Urinary bladder (tissue), 4 donors: Measurements from ENCODE around the gene GCNT4. TPM values are rescaled to one million over a fixed set of nuclear protein-coding genes. Genes with fewer than 3 reads are reported as not detected.
A peak's percentile ranks its signal among the peaks of the same experiment; 100 is the strongest.

Experiments
- DNase-seq: peaks from one replicate; pipeline ENCODE4 v3.0.0-alpha.2; 2015; ENCODE audit errors: extremely low spot score
- H3K27ac ChIP-seq: one replicate; pipeline ENCODE4 v1.5.1; 2013; ENCODE audit warnings: low read depth, mild to moderate bottlenecking, moderate library complexity
- H3K36me3 ChIP-seq: one replicate; pipeline ENCODE4 v1.6.1; 2013; ENCODE audit warnings: mild to moderate bottlenecking, moderate library complexity; ENCODE audit not compliant: insufficient read depth
- H3K4me1 ChIP-seq: one replicate; pipeline ENCODE4 v1.6.1; 2013; ENCODE audit warnings: mild to moderate bottlenecking, moderate library complexity; ENCODE audit not compliant: insufficient read depth
- H3K4me3 ChIP-seq: one replicate; pipeline ENCODE4 v1.5.1; 2013; ENCODE audit warnings: low read depth, low read length
- WGBS: extraction: QIAGEN DNeasy Blood & Tissue Kit; methylation state at CpG from one replicate; pipeline ENCODE4 v1.1.7; 2013; 5-methylcytosine and 5-hydroxymethylcytosine counted together
- polyA plus RNA-seq: library from polyadenylated mRNA; stranded (reverse); fragments of 200-250 nt; gene quantifications from one replicate; pipeline ENCODE4 v1.2.3, GENCODE V29; 2013
- total RNA-seq: library from RNA; depleted of rRNA; stranded (reverse); fragments of >200 nt; gene quantifications from one replicate; pipeline ENCODE4 v1.2.3, GENCODE V29; 2014
- donor health status: healthy with polysubstance abuse.
- donor health status: healthy.

GCNT4 gene
- total and polyA plus RNA-seq, 2 donors: 3.2 to 16.7 TPM

DNA sequence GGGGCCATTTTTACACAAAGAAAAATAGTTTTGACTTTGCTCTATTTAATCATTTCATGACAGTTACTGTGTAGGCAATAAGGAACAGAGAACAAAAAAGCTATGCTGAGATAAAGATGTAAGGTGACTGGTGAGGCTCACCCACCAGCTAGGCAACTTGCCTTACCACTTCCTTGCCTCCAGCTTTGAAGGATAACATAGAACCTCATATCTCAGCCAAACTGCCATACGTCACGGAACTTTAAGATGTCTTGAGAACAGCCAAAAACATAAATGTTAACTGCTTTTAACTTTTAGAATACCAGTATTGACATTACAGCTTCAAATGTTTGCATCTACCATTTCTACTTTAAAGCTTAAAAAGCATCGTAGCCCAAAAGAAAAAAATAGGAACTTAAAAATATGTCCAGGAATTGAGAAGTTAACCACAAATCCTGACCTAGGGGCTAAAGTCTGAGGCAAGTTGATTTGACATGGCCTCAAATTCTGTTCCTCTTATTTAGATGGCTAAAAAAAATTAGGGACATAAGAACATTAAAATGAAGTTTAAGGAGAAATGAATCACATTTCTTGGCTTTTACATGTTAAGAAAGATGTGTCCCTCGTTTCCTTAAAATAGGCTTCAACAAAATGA, 7.7 kb upstream of the GCNT4 start:
- Histone ChIP-seq H3K4me1 (no peaks in the 10 kb centered on the region), H3K4me3 (no peak overlapping the region), H3K27ac (no peak overlapping the region), H3K36me3 (no peaks in the 10 kb centered on the region)
- 80% methylated on average over 4 of the region's 4 CpGs for WGBS
- no peak for DNase-seq

DNA sequence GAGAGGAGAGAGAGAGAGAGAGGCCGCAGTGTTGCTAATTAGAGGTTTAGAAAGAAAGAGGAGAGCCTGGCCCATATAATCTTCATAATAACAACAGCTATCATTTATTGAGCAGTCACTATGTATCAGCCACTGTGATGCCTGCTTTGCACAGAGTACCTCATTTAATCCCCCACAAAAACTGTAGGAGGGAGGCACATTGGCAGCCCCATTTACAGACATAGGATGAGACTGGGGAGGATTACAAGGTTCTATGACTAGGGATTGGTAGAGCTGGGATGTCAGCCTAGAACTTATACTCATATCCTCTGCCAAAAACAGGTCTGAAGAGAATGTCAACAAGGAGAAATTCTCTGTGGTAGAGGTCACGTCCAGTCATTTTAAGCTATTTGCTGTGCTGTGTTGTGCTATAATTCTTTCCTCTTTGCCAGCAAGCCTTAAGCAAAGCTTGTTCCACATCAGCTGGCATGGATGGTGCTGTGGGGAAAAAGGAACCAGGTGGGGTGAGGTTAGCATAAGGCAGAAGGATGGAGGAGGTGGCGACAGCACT, 6.7 kb upstream of the GCNT4 start:
- WGBS: 82% methylated on average over 3 of the region's 3 CpGs
- no peak overlapping the region for H3K4me3 ChIP-seq
- DNase-seq: no peak
- no peaks in the 10 kb centered on the region for H3K36me3 ChIP-seq
- no peaks in the 10 kb centered on the region for H3K4me1 ChIP-seq
- no peak overlapping the region for H3K27ac ChIP-seq

DNA sequence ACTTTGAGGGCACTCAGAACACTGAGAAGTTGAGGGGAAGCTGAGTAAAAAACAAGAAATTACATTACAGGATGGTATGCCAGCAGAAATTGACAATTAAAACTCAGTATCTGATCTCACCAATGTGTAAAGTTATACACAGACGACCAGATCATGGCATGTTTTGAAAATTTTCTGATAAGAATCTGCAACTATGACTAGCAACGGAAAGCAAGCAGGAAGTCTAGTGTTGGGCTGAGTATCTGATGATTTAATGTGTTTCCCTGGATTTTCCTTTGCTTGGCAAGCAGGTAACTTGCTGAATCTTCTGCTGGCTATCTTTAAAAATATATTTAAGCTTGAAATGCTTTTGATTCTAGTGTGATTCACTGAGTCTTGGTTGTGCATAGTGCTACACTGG, 5.2 kb upstream of the GCNT4 start:
- no peak overlapping the region for H3K27ac ChIP-seq
- DNase-seq: no peak
- H3K36me3 ChIP-seq: no peaks in the 10 kb centered on the region
- no peak overlapping the region for H3K4me3 ChIP-seq
- no peaks in the 10 kb centered on the region for H3K4me1 ChIP-seq
- WGBS: 36% methylated on average over 2 of the region's 2 CpGs

DNA sequence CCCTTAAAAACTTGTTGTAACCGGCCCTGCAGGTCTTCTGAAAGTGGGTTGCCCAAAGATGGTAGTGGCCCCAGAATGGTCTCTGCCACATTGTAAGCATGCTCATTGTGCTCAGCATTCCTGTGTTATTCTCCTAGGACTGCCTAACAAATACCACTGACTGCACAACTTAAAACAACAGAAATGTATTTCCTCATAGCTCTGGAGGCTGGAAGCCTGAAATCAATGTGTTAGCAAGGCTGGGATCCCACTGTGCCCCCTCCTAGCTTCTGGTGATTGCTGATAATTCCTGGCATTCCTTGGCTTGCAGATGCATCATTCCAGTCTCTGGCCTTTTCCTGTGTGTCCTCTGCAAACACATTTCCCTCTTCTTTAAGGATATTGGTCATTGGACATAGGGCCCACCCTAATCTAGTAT, 3.4 kb upstream of the GCNT4 start:
- no peaks in the 10 kb centered on the region for H3K36me3 ChIP-seq
- no peak overlapping the region for H3K27ac ChIP-seq
- no peak overlapping the region for H3K4me3 ChIP-seq
- 77% methylated on average over 1 of the region's 1 CpG for WGBS
- H3K4me1 ChIP-seq: no peaks in the 10 kb centered on the region
- DNase-seq: no peak

DNA sequence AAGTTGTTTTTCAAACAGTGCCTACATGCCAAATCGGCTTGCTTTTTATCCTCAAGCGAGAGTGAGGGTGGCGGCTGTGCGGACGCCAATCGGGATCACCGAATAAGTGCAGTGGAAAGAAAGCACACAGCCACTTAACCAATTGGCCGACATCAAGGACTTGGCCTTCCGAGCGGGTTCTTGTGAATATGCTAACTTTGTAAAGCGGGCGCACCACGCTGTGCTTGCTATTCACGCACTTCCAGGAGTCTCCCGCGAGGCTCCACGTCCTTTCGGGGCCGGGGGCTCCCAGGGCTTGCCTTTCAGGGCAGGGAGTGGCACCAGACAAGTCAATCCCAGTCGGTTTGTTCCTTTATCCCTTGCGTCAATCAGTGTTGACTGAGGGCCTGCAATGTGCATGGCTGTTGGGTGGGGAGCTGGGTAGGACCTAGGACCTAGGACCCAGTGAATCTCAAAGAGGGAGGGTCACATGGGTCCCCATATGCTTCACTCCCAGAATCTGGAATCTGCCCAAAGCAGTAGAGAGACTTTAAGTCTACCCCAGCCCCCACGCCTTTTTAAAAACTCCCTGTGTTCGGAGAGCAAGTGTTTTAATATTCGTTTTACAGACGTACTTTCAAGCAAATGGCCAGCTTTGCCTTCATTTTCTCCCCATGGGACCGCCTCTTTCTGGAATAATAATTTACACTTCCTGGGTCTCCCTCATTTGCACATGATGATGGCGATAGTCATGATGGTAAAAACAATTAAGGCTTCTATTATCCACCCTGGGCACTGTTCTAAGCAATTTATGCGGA, 2.0 kb upstream of the GCNT4 start:
- H3K4me1 ChIP-seq: no peaks in the 10 kb centered on the region
- H3K4me3 ChIP-seq: peak overlapping the region; percentile 93
- DNase-seq: no peak
- H3K36me3 ChIP-seq: no peaks in the 10 kb centered on the region
- peak overlapping the region; percentile 98 for H3K27ac ChIP-seq
- 20% methylated on average over 28 of the region's 28 CpGs for WGBS

DNA sequence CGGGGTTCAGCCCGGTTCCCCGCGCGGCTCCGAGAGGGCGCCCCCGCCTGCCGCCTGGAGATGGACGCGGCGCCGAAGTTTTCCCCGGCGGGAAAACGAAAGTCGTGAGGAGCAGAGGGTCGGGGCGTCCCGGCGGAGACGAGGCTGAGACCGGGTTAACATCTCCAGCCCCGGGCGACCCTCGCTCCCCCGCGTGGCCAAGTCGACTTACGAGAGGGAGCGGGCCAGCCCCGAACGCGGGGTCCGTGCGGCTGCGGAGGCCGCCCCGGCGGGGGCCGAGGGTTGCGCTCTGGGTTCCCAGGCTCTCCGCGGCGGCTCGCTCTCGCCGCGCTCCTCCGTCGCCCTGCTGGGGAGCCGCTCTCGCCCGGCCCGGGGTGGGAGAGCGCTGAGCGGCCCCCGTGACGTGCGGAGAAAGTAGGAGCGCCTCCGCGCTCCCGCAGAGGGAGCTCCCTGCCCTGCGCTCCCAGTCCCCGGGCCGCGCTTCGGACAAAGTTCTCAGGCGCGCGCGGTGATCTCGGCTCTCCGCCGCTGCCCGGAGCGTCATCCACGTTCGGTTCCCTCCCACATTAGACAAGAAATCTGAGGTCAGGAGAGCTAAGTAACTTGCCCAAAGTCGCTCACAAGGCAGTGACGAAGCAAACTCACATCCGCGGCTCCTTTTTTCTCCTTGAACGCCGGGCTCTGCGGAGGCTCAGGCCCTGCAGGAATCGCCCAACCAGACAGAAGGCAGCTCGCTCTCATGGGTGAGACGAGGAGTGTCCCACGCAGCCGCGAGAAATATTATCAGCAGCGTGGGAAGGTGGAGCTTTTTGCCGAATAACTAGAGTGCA, 1.2 kb upstream of the GCNT4 start:
- no peak for DNase-seq
- WGBS: under 1% methylated on average over 95 of the region's 95 CpGs
- peak overlapping the region; percentile 98 for H3K27ac ChIP-seq
- peak overlapping the region; percentile 93 for H3K4me3 ChIP-seq
- H3K4me1 ChIP-seq: no peaks in the 10 kb centered on the region
- H3K36me3 ChIP-seq: no peaks in the 10 kb centered on the region

DNA sequence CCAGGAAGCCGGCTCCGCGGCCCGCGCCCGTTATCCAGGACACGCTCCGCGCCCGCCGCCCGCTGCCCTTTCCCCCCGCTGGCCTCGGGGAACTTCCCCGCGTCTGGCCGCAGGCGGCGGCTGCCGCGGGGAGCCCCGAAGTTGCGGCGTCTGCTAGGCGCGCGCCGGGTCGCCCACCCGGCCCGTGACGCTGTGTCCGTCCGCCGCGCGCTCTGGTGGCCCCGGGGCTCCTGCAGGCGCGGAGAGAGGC, 621 bp upstream of the GCNT4 start:
- Histone ChIP-seq H3K36me3 (no peaks in the 10 kb centered on the region), H3K4me3 (peak overlapping the region; percentile 93), H3K4me1 (no peaks in the 10 kb centered on the region), H3K27ac (peak overlapping the region; percentile 98)
- DNase-seq: no peak
- under 1% methylated on average over 38 of the region's 40 CpGs for WGBS

DNA sequence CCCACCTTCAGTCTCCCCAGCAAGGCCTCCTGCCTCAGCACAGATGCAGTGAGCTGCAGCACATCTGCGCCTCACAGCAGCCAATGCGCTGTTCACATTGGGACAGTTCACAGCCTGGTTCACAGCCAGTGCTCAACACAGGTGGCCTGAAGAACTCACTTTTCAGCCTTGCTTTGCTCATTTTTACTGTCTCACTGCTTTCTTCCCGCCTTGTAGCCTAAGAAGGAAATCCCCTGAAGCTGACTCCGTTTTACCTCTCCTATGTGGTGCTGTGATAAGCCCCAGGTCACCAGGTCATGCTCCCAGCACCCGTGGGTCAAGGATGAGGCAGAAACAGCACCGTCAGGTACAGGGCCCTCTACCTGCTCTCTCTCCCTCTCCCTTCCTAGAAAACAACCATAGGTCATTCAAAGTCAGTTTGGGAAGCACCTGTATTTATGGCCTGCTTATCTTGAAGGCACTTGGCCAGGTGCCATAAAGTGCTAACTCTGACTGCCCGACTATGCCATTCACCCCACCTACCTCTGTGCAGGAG, 1.1 kb downstream of the GCNT4 start:
- Histone ChIP-seq H3K4me3 (no peak overlapping the region), H3K4me1 (peaks cover 2% of the 10 kb centered on the region), H3K36me3 (no peaks in the 10 kb centered on the region), H3K27ac (no peak overlapping the region)
- WGBS: 64% methylated on average over 7 of the region's 7 CpGs
- DNase-seq: no peak

DNA sequence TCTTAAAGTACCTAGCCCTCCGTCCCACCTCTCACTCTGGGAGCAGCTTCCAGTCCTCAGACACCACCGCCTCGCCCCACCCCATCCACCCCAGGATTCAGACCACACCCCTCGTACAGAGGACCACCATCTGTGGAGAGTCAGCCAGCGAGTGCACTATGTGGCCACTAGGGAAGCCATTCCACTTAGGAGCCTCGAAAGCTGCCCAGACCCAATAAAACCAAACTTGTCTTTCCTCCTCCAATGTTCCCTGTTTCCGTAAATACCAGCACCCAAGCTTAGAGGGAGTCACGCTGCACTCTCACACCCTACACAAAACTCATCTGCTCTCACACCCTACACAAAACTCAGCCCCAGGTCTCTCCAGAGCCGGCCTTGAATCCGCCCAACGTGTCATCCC, 1.9 kb downstream of the GCNT4 start:
- H3K27ac ChIP-seq: no peak overlapping the region

DNA sequence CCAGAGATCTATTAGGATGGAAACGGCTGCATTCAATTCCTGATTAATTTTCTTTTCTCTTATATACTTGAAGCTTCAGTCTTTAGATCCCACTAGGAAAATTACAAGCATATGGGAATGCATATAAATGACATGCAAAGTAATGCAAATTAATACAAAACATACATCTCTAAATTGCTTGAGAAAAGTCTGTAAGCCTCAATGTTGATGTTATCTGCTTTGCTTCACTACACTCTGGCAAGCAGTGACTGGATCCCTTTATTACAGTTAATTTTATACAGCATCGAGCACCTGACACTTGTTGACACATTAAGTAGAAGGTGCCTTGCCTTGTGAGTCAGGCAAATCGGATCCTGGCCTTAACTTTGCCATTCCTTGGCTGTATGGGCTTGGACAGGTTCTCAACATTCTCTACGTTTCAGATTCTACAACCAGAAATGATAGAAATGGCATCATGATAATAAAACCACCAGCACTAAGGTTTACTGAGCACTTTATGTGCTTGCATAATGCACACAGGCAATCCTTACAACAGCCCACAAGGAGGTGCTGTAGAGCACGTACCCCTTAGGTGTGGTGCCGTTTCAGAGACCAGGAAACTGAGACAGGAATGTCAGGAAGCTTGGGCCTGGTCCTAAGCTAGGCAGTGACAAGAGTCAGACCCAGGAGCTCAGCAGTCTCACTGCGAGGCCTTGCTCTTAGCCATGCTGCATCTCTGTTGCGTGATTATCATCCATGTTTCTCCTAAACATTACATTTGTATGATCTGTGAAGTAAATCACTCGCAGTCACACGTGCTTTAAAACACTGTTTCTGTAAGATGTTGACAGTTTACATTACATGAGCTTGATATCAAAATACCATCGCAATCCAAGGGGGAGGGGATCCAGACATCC, 2.7 kb downstream of the GCNT4 start:
- DNase-seq: no peak
- Histone ChIP-seq H3K4me1 (peaks cover 2% of the 10 kb centered on the region), H3K36me3 (no peaks in the 10 kb centered on the region), H3K4me3 (no peak overlapping the region), H3K27ac (no peak overlapping the region)
- WGBS: 56% methylated on average over 11 of the region's 11 CpGs

More for the DNA sequence above, 1.9 kb downstream of the GCNT4 start:
- DNase-seq: no peak
- WGBS: 67% methylated on average over 11 of the region's 11 CpGs
- H3K36me3 ChIP-seq: no peaks in the 10 kb centered on the region
- peaks cover 2% of the 10 kb centered on the region for H3K4me1 ChIP-seq
- H3K4me3 ChIP-seq: no peak overlapping the region

DNA sequence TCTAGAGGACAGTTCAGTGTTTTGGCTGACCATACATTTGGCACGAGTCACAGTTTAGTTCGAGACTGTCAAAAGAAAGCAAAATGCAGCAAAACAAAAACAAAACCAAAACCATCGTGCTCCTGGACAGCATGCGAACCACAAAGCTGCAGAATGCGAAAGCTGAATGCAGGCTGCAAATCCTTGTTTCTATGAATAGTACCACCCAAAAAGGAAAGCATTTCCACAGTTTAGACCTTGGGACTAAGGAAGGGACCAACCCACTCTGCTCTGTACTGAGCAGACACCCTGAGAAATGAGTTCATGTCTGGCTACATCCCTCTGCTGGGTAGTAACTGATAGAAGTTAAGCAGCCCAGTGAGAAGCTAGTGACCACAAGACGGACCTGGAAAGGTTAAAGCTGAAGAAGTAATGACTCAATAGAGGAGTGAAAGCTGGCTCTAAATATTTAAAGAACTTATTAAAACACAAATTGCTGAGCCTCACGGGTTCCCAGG, 3.9 kb downstream of the GCNT4 start:
- no peak overlapping the region for H3K27ac ChIP-seq
- no peaks in the 10 kb centered on the region for H3K36me3 ChIP-seq
- H3K4me1 ChIP-seq: peaks cover 2% of the 10 kb centered on the region
- 35% methylated on average over 7 of the region's 7 CpGs for WGBS
- H3K4me3 ChIP-seq: peak overlapping the region; percentile 23
- DNase-seq: no peak

DNA sequence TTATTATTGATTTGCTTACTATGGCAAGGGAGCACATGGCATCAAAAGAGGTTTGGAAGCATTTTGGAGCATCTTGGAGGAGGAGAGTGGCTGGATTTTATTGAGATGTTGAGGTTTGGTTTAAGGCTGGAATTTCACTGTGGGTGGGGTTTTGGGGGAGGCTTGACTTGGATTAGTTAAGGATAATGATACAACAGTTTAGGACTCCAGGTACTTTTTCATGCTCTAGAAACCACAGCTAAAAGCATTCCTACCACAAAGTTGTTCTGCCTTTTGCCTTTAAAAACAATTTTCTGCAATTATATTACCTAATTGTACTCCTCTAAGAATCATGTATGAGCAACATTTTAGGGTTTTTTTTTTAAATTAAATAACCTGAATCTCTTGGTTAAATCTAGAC, 5.0 kb downstream of the GCNT4 start:
- no peak overlapping the region for H3K4me3 ChIP-seq
- peaks cover 2% of the 10 kb centered on the region for H3K4me1 ChIP-seq
- DNase-seq: no peak
- H3K27ac ChIP-seq: no peak overlapping the region
- H3K36me3 ChIP-seq: no peaks in the 10 kb centered on the region
